ENCODE measurements around the gene BORCS8. TPM values are rescaled to one million over a fixed set of nuclear protein-coding genes. Genes with fewer than 3 reads are reported as not detected.
A peak's percentile ranks its signal among the peaks of the same experiment; 100 is the strongest.
"Not testable (repeated sequence)": the region's sequence is repeated elsewhere in the genome, so short reads cannot be mapped to it uniquely, and the experiment has no call there.

Gene BORCS8
- polyA plus RNA-seq (ENCODE audit: insufficient read length) = 13.2 TPM

GRCh38 chr19:19192078-19192882 lies at the start of gene BORCS8, which contains the start of gene RFXANK:
BORCS8 (minus strand) TSS chr19:19192152; CDS start chr19:19192117, 35 bp downstream.
RFXANK (plus strand) TSS chr19:19192258; CDS start chr19:19193947, 1,689 bp downstream.
- peak; percentile 100 for DNase-seq

DNA sequence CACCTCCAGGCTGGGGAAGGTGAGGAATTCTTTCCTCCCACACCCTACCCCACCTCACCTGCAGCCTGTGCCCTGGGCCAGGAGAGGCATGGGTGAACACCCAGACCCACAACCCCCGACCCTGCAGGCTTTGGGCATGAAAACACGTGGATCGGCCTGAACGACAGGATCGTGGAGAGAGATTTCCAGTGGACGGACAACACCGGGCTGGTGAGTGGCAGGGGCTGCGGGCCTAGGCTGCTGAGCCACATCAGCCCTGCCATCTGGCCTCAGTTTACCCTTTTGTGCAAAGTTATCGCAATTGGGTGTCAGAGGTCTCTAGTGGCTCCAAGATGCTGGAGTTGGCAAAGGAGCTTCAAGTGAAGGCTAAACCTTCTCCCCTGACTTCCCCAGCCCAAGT lies 48.5 kb upstream of the BORCS8 start:
- no peak for DNase-seq

DNA sequence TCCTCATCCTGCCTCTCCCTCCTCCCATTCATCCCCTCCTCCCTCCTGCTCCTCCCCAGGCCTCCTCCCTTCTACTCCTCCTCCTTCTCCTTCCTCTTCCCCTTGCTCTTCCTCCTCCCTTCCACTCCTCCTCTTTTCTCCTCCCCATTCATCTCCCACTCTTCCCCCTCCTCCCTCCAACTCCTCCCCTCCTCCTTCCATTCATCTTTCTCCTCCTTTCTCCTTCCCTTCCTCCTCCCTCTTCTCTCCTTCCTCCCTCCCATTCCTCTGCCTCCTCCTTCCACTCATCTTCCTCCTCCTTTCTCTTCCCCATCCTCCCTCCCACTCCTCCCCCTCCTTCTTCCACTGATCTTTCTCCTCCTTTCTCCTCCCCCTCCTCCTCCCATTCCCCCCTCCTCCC lies 47.7 kb upstream of the BORCS8 start:
- DNase-seq = no peak

DNA sequence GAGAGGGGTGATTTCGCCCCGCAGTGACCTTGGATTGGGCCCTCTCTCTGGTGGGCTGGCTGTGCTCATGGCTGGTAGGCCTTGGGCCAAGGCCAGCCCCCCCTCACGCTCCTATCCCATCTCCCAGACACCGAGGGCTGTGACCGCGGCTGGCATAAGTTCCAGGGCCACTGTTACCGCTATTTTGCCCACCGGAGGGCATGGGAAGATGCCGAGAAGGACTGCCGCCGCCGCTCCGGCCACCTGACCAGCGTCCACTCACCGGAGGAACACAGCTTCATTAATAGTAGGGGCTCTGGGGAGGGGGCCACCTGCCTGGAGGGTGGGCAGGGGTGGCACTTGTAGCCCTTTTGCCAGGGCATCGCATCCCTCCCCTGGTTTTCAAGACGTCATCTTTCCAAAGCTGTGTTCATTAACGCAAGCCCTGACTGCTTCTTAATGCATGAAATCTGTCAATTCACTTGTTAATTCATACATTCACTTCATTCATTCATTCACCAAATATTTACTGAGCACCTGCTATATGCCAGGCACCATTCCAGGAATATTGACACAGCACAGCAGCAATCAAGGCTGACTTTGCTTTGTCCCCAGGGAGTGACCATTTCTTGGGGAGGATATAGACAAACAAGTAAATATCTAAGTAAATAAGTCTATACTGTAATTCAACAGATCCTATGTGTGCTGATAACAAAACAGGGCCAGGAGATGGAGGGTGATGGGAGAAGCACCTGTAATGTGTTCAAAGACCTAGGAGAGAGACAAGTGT lies 46.4 kb upstream of the BORCS8 start:
- no peak for DNase-seq

DNA sequence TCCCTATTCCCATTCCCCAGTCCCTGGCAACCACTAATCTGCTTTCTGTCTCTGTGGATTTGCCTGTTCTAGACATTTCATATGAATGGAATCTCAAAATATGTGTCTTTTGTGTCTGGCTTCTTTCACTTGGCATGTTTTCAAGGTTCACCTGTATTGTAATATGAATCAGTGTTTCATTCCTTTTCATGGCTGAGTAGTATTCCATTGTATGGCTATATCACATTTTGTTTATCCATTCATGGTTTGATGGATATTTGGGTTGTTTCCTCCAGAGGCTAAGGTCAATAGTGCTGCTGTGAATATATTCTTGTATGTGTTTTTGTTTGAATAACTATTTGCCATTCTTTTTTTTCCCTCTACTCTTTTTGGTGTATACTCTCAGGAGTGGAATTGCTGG lies 44.2 kb upstream of the BORCS8 start:
- DNase-seq = no peak

DNA sequence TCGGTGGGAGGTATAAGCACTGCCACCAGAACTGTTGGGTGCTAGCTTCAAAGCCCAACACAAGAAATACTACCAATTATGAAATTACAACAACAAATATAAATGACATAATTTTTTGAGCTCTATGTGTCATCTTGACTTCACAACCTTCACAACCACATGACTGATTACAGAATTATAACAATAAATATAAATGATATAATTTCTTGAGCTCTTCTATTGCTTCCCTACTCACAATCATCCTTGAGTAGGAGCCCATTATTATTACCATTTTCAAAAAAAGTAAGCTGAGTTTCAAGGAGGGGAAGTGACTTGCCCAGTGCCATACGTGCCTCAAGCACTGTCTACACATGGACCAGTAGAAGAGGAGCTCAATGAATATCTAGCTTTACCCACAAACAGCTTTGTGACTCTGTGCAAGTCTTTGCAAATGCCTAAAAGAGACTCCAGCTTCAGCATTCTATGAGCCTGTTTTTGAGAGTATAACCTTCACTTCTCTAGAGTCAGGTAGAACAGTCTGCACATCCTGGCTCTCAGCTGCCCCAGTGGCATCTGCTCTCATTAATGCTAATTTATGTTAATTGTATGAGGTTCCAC lies 42.4 kb upstream of the BORCS8 start:
- DNase-seq = no peak

DNA sequence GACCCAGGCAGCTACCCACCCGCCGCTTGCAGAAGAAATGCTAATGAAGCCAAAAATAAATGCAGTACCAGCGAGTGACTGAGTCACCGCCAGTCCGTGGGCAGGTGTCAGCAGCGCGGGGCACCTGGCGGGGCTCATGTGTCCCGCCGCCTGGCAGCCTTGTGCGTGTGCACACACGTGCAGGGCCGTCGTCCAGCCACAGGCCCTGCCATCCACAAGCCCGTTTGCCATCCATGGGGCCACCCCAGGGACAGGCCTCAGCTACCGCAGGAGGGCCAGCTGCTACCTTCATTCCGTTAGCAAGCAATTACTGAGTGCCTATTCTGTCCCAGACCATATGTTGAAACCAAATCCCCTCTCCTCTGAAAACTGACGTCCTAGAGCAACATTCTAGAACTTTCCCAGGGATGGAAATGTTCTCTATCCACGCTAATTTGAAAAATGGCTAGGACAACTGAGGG lies 40.3 kb upstream of the BORCS8 start:
- DNase-seq = no peak

- no peak for DNase-seq
These were observed 39.0 kb upstream of the BORCS8 start for GRCh38 chr19:19230999-19231398.

DNA sequence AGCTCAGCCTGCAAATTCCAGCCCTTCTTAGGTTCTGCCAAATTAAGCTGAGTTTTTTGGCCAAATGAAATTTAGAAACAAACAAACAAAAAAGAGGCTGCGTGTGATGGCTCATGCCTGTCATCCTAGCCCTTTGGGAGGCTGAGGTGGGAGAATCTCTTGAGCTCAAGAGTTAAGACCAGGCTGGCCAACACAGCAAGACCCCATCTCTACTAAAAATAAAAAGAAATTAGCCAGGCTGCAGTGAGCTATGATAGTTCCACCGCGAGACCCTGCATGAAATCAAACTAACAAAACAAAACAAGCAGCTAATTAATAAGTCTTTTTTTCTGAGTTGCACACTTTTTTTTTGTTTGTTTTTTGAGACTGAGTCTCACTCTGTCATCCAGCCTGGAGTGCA lies 37.7 kb upstream of the BORCS8 start:
- DNase-seq = no peak

DNA sequence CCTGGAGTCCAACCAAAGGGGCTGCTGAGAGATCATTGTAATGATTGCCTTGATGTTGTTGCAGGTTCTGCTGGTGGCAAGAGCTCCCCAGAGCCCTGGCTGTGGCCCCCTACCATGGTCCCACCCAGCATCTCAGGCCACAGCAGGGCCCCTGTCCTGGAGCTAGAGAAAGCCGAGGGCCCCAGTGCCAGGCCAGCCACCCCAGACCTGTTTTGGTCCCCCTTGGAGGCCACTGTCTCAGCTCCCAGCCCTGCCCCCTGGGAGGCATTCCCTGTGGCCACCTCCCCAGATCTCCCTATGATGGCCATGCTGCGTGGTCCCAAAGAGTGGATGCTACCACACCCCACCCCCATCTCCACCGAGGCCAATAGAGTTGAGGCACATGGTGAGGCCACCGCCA lies 35.3 kb upstream of the BORCS8 start:
- no peak for DNase-seq

DNA sequence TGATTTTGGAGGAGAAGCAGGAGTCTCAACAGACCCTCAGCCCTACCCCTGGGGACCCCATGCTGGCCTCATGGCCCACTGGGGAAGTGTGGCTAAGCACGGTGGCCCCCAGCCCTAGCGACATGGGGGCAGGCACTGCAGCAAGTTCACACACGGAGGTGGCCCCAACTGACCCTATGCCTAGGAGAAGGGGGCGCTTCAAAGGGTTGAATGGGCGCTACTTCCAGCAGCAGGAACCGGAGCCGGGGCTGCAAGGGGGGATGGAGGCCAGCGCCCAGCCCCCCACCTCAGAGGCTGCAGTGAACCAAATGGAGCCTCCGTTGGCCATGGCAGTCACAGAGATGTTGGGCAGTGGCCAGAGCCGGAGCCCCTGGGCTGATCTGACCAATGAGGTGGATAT lies 34.7 kb upstream of the BORCS8 start:
- DNase-seq = no peak

DNA sequence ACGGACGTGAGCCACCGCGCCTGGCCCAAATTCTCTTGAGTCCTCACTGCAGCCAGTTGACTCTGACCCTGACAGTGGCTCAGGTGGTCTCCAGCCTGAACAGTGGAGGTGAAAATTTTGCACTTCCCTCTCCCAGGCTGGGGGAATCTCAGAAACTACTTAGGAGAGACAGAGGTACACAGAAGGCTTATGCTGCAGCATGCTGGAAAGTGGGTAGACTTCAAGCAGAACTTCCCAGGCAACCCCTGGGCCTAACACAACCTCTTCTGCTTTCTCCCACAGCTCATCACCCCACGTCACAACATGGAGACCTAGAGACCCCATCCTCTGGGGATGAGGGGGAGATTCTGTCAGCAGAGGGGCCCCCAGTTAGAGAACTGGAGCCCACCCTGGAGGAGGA lies 34.3 kb upstream of the BORCS8 start:
- no peak for DNase-seq

DNA sequence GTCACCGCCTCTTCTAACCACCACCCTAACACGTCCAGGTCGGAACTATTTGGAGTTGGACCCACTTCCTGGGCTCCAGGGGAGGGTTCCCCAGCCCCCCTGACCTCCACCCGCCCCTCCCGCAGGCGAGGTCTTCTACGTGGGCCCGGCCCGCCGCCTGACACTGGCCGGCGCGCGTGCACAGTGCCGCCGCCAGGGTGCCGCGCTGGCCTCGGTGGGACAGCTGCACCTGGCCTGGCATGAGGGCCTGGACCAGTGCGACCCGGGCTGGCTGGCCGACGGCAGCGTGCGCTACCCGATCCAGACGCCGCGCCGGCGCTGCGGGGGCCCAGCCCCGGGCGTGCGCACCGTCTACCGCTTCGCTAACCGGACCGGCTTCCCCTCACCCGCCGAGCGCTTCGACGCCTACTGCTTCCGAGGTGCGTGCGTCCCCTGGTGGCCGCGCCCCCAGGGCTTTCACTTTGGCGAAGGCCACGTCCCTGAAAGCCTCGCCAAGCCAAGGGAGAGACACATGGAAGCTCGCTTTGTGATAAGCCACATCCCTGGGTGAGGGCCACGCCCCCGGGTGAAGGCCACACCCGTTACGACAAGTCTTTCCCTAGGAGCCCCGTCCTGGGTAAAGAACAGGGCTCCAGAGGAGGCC lies 33.0 kb upstream of the BORCS8 start:
- DNase-seq = no peak

- DNase-seq = no peak
These were observed 32.3 kb upstream of the BORCS8 start for GRCh38 chr19:19224150-19224851.

DNA sequence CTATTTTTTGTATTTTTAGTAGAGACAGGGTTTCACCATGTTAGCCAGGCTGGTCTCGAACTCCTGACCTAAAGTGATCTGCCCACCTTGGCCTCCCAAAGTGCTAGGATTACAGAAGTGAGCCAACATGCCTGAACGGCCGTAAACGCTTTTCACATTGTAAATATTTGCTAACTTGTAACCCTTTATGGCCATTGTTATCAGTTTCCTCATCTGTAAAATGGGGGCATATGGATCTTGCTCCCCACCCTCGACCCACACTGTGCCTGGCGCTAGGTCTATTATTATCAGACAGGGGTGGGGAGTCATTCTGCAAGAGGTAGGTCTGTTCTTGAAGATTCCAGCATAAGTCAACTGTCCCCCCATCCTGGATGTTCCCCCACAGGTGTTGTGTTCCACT lies 31.7 kb upstream of the BORCS8 start:
- DNase-seq = no peak

GRCh38 chr19:19223060-19223459 lies 31.1 kb upstream of the BORCS8 start:
- DNase-seq = no peak

GRCh38 chr19:19221000-19221399 lies 29.0 kb upstream of the BORCS8 start:
- not testable (repeated sequence) for DNase-seq

- DNase-seq = no peak
These were observed 27.0 kb upstream of the BORCS8 start for GRCh38 chr19:19218911-19219310.

- no peak for DNase-seq
These were observed 25.1 kb upstream of the BORCS8 start for GRCh38 chr19:19217099-19217498.

DNA sequence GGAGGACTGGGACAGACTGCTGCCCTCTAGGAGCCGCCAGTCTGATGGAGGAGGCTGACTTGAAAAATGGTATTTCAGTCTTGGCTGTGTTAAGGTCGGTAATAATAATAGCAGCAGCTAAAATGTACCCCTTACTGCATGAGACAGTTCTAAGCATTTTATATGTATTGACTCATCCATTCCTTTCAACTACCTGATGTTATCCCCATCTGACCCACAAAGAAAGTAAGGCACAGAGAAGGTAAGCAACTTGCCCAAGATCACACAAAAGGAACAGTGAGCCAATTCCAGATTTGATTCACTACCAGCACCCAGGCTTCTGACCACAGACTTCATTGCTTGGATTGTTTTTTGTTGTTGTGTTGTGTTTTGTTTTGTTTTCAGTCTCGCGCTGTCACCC lies 23.8 kb upstream of the BORCS8 start:
- DNase-seq = no peak

DNA sequence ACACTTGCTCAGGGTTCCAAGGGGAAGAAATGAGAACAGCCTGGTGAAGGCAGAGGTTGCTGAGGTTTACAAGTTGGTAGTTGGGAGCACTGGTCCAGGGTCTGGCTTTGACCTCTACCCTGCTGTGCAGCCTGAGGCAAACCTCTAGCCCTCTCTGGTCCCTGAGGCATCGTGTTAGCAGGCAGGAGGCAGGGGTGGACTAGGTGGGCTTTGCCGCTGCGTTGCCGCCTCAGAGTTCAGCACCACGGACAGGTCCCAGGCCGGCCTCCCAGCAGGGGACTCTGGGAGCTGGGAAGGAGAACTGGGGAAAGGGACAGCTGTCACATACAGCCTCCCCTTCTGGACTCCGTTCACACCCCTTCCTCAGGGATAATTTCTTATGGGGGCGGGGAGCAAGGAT lies 22.9 kb upstream of the BORCS8 start:
- DNase-seq = peak; percentile 54

DNA sequence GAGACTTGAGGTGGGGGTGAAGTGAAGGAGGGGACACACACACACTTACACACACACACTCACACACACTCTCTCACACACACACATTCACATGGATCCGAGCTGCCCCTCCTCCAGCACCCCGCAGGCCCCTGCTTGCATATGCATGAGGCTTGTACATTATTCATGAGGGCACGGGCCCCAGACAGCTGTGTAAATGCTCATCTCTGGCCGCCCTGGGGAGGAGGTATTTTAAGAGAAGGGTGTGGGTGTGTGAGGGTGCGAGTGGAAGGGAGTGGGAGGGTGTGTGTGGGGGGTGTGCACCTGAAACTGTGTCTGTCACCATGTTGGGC lies 22.2 kb upstream of the BORCS8 start:
- no peak for DNase-seq

Data from hindlimb muscle (tissue), 1 donor.